HCT116 (cell line): ENCODE results near the gene DDT. TPM values are rescaled to one million over a fixed set of nuclear protein-coding genes. Genes with fewer than 3 reads are reported as not detected.

Experiments
- ATAC-seq: fragments of 200-7000 bp; cut with Tn5 transposase; 2 replicates; pipeline ENCODE4 v1.9.1; 2020; ENCODE audit warnings: mild to moderate bottlenecking, moderate library complexity
- BruUV-seq: library from RNA; stranded (reverse); fragments of 400-500 nt; replicated peaks from 2 replicates; lab custom pipeline; 2021; lab: Mats Ljungman, UMichigan
- CTCF ChIA-PET: fragments of 300-600 bp; sonication (Branson Sonifier 250); formaldehyde crosslinking; loops from one replicate; lab custom pipeline; 2021; ENCODE audit warnings: antibody characterized with exemption; lab: Charles Lee
- POLR2A ChIA-PET: fragments of 300-600, 350-600 bp; sonication (Branson Sonifier 250); formaldehyde crosslinking; loops from one replicate; lab custom pipeline; 2021; ENCODE audit warnings: antibody characterized with exemption; lab: Charles Lee
- RAD21 ChIA-PET, 2 experiments: fragments of 300-600 bp; sonication (Branson Sonifier 250); formaldehyde crosslinking; loops; one replicate each; lab custom pipeline; 2023; ENCODE audit warnings: low total read pairs in 2 of 2; ENCODE audit not compliant: uncharacterized antibody in 2 of 2, unreplicated experiment in 2 of 2, low non-redundant PET in 1 of 2; lab: Charles Lee
- DNase-seq: peaks from one replicate; pipeline ENCODE4 v3.0.0-alpha.2; 2010; ENCODE audit warnings: low read depth, low spot score
- H2AFZ ChIP-seq: fragments of 200-600 bp; shearing (Covaris generic), sonication (generic); 2 replicates; pipeline ENCODE4 v1.6.1; 2017; ENCODE audit warnings: low read depth, mixed run types, mixed read lengths, antibody characterized with exemption, low read length; ENCODE audit not compliant: poor library complexity, severe bottlenecking
- H3K27ac ChIP-seq: 2 replicates; pipeline ENCODE4 v1.5.1; 2012; ENCODE audit warnings: low read depth, low read length
- H3K27me3 ChIP-seq: fragments of 200-600 bp; sonication (generic); 2 replicates; pipeline ENCODE4 v1.6.1; 2016; ENCODE audit warnings: mixed run types, low read length, mixed read lengths; ENCODE audit not compliant: insufficient read depth
- H3K36me3 ChIP-seq, 2 experiments: fragments of 200-500 bp in 1 of 2; fragments of 200-600 bp in 1 of 2; sonication (Bioruptor generic) in 1 of 2; sonication (generic) in 1 of 2; 2 replicates each; pipeline versions ENCODE4 v1.5.1 to v1.6.1; 2014 to 2016; ENCODE audit warnings: low read length in 2 of 2, inconsistent platforms in 1 of 2, mixed read lengths in 1 of 2, mixed run types in 1 of 2; ENCODE audit not compliant: insufficient read depth in 2 of 2, control insufficient read depth in 1 of 2
- H3K4me1 ChIP-seq, 2 experiments: fragments of 200-600 bp in 1 of 2; sonication (generic) in 1 of 2; 2 replicates each; pipeline versions ENCODE4 v1.5.1 to v1.6.1; 2012 to 2017; ENCODE audit warnings: low read length in 2 of 2, inconsistent platforms in 1 of 2, mild to moderate bottlenecking in 1 of 2, mixed read lengths in 1 of 2, mixed run types in 1 of 2, moderate library complexity in 1 of 2; ENCODE audit not compliant: insufficient read depth in 2 of 2, control insufficient read depth in 1 of 2
- H3K4me2 ChIP-seq: fragments of 200-600 bp; sonication (generic); 2 replicates; pipeline ENCODE4 v1.6.1; 2017; ENCODE audit warnings: mixed run types, low read length, mixed read lengths
- H3K4me3 ChIP-seq, 2 experiments: fragments of 200-600 bp in 1 of 2; sonication (generic) in 1 of 2; replicated peaks in 1 of 2; 2 replicates each; pipeline ENCODE4 v1.5.1; 2011 to 2016; ENCODE audit warnings: low read length in 2 of 2, control low read depth in 1 of 2, low read depth in 1 of 2, mild to moderate bottlenecking in 1 of 2, mixed read lengths in 1 of 2, mixed run types in 1 of 2
- H3K79me2 ChIP-seq: fragments of 200-600 bp; sonication (generic); 2 replicates; pipeline ENCODE4 v1.6.1; 2017; ENCODE audit warnings: mild to moderate bottlenecking, mixed run types, low read length, moderate library complexity, mixed read lengths; ENCODE audit not compliant: insufficient read depth
- H3K9ac ChIP-seq: fragments of 200-600 bp; sonication (generic); 2 replicates; pipeline ENCODE4 v1.6.1; 2016; ENCODE audit warnings: low read length, mixed read lengths
- H3K9me2 ChIP-seq: fragments of 200-600 bp; sonication (generic), shearing (Covaris generic); 2 replicates; pipeline ENCODE4 v1.6.1; 2017; ENCODE audit warnings: mixed run types, mild to moderate bottlenecking, moderate library complexity; ENCODE audit not compliant: insufficient read depth
- H3K9me3 ChIP-seq, 2 experiments: fragments of 200-500 bp in 1 of 2; fragments of 200-600 bp in 1 of 2; sonication (Bioruptor generic) in 1 of 2; sonication (generic) in 1 of 2; 2 replicates each; pipeline ENCODE4 v1.6.1; 2014 to 2017; ENCODE audit warnings: low read length in 2 of 2, mixed read lengths in 2 of 2, inconsistent platforms in 1 of 2, low read depth in 1 of 2, mild to moderate bottlenecking in 1 of 2, mixed run types in 1 of 2, moderate library complexity in 1 of 2; ENCODE audit not compliant: control insufficient read depth in 1 of 2, insufficient read depth in 1 of 2
- H4K20me1 ChIP-seq: fragments of 200-600 bp; sonication (generic), shearing (Covaris generic); 2 replicates; pipeline ENCODE4 v1.6.1; 2017; ENCODE audit warnings: mixed run types, mild to moderate bottlenecking, moderate library complexity; ENCODE audit not compliant: insufficient read depth
- EZH2 ChIP-seq: fragments of 200-600 bp; sonication (generic); IDR thresholded peaks from 2 replicates; pipeline ENCODE4 v1.6.1; 2017; ENCODE audit warnings: antibody characterized with exemption, mixed run types
- EZH2phosphoT487 ChIP-seq: fragments of 200-600 bp; IDR thresholded peaks from 2 replicates; pipeline ENCODE4 v1.6.1; 2018; ENCODE audit warnings: antibody characterized with exemption, borderline replicate concordance
- FOSL1 ChIP-seq: IDR thresholded peaks from 2 replicates; pipeline ENCODE4 v1.6.1; 2012; ENCODE audit warnings: low read depth
- JUND ChIP-seq: IDR thresholded peaks from 2 replicates; pipeline ENCODE4 v1.6.1; 2012
- POLR2A ChIP-seq: IDR thresholded peaks from 2 replicates; pipeline ENCODE4 v1.7.0; 2011; ENCODE audit warnings: borderline replicate concordance; ENCODE audit not compliant: insufficient read depth, insufficient read length; ENCODE audit errors: extremely low read depth
- POLR2AphosphoS5 ChIP-seq: IDR thresholded peaks from 2 replicates; pipeline ENCODE4 v1.6.1; 2011; ENCODE audit warnings: mild to moderate bottlenecking, low read depth, low read length, moderate library complexity
- RAD21 ChIP-seq: IDR thresholded peaks from 2 replicates; pipeline ENCODE4 v1.6.1; 2012; ENCODE audit warnings: low read depth, mild to moderate bottlenecking
- REST ChIP-seq: IDR thresholded peaks from 2 replicates; pipeline ENCODE4 v1.6.1; 2012; ENCODE audit warnings: low read depth
- SRF ChIP-seq: IDR thresholded peaks from 2 replicates; pipeline ENCODE4 v1.6.1; 2012; ENCODE audit warnings: low read depth
- ZFX ChIP-seq: fragments of 450-650 bp; IDR thresholded peaks from 2 replicates; pipeline ENCODE4 v1.6.1; 2017
- intact Hi-C: fragments of 100-400 bp; cut with micrococcal nuclease; formaldehyde crosslinking; loops from 2 replicates; pipeline ENCODE4 v1.10.0; 2022
- total RNA-seq: library from RNA; stranded (reverse); gene quantifications from one replicate; pipeline ENCODE4 v1.2.1, GENCODE V29; 2021; ENCODE audit not compliant: unreplicated experiment
- TF ChIP-seq, protein P1 (sequence below): IDR thresholded peaks from 2 replicates; pipeline ENCODE4 v1.6.1; 2012

DDT gene
- total RNA-seq, 1 experiment from 2014 or later: 217 TPM

DNA sequence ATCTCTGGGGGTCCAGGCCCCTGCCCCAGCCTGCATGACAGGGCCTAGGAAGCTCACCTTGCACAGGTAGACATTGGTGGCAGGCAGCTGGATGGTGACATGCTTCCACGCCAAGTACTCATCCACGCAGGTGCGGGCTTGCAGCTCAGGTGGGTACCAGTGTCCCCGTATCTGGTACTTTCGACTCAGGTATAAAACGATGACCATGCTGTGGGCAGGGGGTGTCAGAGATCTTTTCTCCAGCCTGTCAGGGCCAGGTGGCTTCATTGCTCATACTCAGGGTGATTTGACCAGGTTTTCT, 32.6 kb upstream of the DDT start:
- BruUV-seq: no TSS peak
- Histone ChIP-seq H3K9ac (no peak overlapping the region), H3K9me2 (no peaks in the 10 kb centered on the region), H3K4me1 (peaks cover 0 to 6% of the 10 kb centered on the region in 2 experiments; a peak in 2 of 4 replicates), H3K36me3 (no peaks in the 10 kb centered on the region), H3K4me3 (no peak overlapping the region), H3K4me2 (no peak overlapping the region), H4K20me1 (no peaks in the 10 kb centered on the region), H3K9me3 (no peaks in the 10 kb centered on the region; a peak in 1 of 4 replicates), H3K27ac (no peak overlapping the region), H3K27me3 (no peaks in the 10 kb centered on the region), H2AFZ (no peak overlapping the region), H3K79me2 (peaks cover 6% of the 10 kb centered on the region)
- TF ChIP-seq FOSL1 (no peak), JUND (no peak), SRF (no peak), ZFX (no peak), EZH2phosphoT487 (no peak), EZH2 (no peak)
- ChIA-PET POLR2A (no interaction called here), CTCF (no interaction called here), RAD21 (no interaction called here)
- intact Hi-C loops: loop anchor here (5.0 kb wide), 1 partner anchor 760 kb away; no protein-coding TSS in a partner anchor
- no peak for ATAC-seq
- DNase-seq: no peak

DNA sequence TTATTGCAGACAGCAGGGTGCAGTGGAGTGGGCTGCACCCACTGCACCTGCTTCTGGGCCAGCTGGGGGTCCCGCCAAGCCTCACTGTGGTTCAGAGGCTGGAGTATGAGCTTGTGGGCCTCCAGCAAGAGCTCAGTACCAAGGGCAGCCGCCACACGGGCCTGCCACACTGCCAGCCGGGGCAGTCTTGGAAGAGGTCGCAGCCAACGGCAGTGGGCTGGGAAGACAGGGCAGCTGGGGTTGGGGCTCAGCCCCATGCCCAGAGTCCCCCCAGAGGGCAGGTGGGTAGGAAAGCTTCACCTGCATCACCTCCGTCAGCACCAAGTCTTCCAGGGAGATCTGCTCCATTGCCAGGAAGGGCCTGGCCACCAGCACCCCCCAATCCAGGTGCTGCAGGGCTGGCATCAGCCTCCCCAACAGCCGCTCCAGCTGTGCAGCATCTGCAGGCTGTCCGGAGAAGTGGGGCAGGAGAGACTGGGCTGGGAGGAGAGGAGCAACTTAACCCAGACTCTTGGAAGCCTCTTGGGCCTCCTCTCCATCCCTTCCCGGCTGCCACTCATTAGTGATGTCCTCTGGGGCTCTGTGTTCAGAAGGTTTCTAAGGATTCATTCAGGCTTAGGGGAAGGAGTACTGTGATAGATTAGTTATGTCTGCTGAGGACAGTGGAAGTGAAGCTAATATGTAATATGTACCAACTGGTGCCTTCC, 32.1 kb upstream of the DDT start:
- H2AFZ ChIP-seq: no peak overlapping the region
- H3K4me2 ChIP-seq: no peak overlapping the region
- RAD21 ChIA-PET: no interaction called here
- peaks cover 0 to 6% of the 10 kb centered on the region in 2 experiments; a peak in 2 of 4 replicates for H3K4me1 ChIP-seq
- POLR2A ChIA-PET: no interaction called here
- no peak overlapping the region for H3K4me3 ChIP-seq
- H3K36me3 ChIP-seq: no peaks in the 10 kb centered on the region
- H3K9me2 ChIP-seq: no peaks in the 10 kb centered on the region
- intact Hi-C loops: loop anchor here (5.0 kb wide), 1 partner anchor 759 kb away; no protein-coding TSS in a partner anchor
- no peak overlapping the region for H3K9ac ChIP-seq
- H3K27me3 ChIP-seq: no peaks in the 10 kb centered on the region
- DNase-seq: no peak
- no peak for ATAC-seq
- TF ChIP-seq REST (no peak), RAD21 (no peak), POLR2A (no peak), POLR2AphosphoS5 (no peak)
- TF ChIP-seq, protein P1, sequence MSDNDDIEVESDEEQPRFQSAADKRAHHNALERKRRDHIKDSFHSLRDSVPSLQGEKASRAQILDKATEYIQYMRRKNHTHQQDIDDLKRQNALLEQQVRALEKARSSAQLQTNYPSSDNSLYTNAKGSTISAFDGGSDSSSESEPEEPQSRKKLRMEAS: no peak
- TF ChIP-seq, all 23 proteins: peak for 0
- Histone ChIP-seq H3K79me2 (peaks cover under 1% of the 10 kb centered on the region; the same call in 1 of the 2 replicates), H4K20me1 (no peaks in the 10 kb centered on the region), H3K27ac (no peak overlapping the region), H3K9me3 (no peaks in the 10 kb centered on the region; a peak in 1 of 4 replicates)
- CTCF ChIA-PET: no interaction called here
- BruUV-seq: no TSS peak
